GM18507 (cell line): ENCODE data around the gene PORCN.
"Not testable (repeated sequence)": the region's sequence is repeated elsewhere in the genome, so short reads cannot be mapped to it uniquely, and the experiment has no call there.

Source experiments
- DNase-seq: peaks from one replicate; pipeline ENCODE4 v3.0.0; 2011; ENCODE audit warnings: low read depth; ENCODE audit not compliant: insufficient read length; ENCODE audit errors: extremely low spot score
- FAIRE-seq: peaks from 2 replicates; lab custom pipeline; 2011; peaks lifted over from hg19 to GRCh38; lab: Jason Lieb, UNC

The PORCN gene

GRCh38 chrX:48507246-48507645, 1.5 kb upstream of the PORCN start:
- no peak for FAIRE-seq
- DNase-seq = no peak

- no peak for DNase-seq
- FAIRE-seq = peak; percentile 49
Observed at GRCh38 chrX:48509245-48509590, 426 bp downstream of the PORCN start.

GRCh38 chrX:48509619-48510018, 827 bp downstream of the PORCN start:
- no peak for DNase-seq
- no peak for FAIRE-seq

DNA sequence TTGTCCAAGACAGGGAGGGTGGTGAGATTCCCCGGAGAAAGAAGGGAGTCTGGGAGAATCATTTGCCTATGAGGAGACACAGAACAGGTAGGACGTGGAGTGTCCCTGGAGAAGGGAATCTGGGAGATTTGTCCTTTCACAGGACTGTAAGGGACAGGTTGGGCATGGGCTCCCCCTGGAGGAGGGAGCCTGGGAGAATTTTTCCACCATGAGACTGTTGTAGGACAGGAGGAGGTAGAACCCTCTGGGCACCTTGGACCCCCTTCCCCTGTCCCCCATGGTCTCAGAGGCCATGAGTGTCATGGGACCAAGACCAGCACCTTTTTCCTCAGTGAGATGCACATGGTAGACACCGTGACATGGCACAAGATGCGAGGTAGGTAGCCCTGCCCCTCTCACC, 2.8 kb downstream of the PORCN start:
- DNase-seq (no peak), FAIRE-seq (peak; percentile 67)

DNA sequence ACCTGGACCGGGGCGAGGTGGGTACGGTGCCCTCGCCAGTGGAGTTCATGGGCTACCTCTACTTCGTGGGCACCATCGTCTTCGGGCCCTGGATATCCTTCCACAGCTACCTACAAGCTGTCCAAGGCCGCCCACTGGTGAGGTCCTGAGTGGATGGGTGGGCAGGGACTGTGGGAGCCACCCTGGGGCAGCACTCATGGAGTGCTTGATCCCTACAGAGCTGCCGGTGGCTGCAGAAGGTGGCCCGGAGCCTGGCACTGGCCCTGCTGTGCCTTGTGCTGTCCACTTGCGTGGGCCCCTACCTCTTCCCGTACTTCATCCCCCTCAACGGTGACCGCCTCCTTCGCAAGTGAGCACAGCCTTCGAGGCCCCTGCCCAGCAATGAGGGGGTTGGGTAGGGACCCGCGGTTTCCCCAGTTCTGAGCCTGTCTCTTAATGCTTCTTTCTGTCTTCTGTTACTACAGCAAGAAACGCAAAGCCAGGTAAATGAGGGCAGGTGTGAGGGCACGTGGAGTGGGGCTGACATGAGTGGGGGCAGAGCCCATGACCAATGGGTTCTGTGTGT, 3.7 kb downstream of the PORCN start:
- FAIRE-seq (no peak), DNase-seq (no peak)

- FAIRE-seq = no peak
Observed at GRCh38 chrX:48513670-48514069, 4.9 kb downstream of the PORCN start.

GRCh38 chrX:48514126-48514806, 5.5 kb downstream of the PORCN start:
- FAIRE-seq = no peak

More at GRCh38 chrX:48513670-48514069, 4.9 kb downstream of the PORCN start:
- no peak for DNase-seq

GRCh38 chrX:48514868-48515460, 6.2 kb downstream of the PORCN start:
- DNase-seq (no peak), FAIRE-seq (no peak)

More at GRCh38 chrX:48514126-48514806, 5.5 kb downstream of the PORCN start:
- DNase-seq = no peak

- FAIRE-seq = no peak
- no peak for DNase-seq
Observed at GRCh38 chrX:48515842-48516241, 7.0 kb downstream of the PORCN start.

- no peak for DNase-seq
- FAIRE-seq = no peak
Observed at GRCh38 chrX:48516285-48516684, 7.5 kb downstream of the PORCN start.

DNA sequence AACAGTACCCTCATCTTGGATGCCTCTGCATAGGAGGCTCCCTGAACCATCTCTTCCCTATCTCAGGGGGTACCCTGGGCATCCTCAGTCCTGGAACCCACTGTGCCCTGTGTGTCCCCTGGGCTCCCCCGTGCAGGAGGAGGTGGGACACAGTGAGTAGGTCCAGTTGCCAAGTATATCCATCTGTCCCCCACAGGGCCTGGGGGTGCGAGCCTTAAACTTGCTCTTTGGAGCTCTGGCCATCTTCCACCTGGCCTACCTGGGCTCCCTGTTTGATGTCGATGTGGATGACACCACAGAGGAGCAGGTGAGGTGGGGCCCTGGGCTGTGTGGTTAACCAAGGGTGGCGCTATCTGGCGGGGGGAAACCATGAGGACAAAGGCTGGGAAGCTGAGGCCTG, 8.2 kb downstream of the PORCN start:
- DNase-seq (no peak), FAIRE-seq (no peak)

DNA sequence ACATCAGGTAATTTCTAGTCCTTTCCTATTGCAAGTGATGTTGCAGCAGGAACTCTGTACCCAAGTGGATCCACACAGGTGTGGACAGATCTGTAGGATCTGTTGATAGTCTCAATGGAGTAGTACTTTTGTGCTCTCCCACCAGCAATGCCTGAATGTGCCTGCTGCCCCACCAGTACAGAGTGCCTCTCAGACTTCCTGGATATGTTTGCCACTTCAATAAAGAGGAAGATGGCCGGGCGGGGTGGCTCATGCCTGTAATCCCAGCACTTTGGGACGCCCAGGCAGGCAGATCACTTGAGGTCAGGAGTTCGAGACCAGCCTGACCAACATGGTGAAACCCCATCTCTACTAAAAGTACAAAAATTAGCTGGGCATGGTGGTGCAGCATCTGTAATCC, 10.7 kb downstream of the PORCN start:
- not testable (repeated sequence) for DNase-seq, FAIRE-seq

DNA sequence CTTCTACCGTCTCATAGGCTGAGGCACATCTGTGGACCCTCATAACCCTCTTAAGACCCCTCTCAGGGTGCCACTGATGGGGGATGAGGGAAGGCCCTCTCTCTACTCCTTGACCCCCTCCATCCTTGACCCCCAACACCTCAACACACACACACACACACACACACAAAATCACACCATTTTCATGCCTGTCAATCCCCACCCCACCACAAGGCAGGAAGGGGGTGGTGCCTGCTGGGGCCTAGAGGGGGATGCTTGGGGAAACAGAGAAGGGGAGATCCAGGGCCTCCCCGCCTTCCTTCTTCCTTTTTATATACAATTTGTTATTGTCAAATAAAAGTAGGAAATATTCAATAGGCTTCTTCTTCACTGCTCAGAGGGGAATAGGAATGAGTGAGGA, 11.7 kb downstream of the PORCN start:
- no peak for FAIRE-seq
- no peak for DNase-seq

- no peak for FAIRE-seq
- no peak for DNase-seq
Observed at GRCh38 chrX:48520976-48521352, 12.2 kb downstream of the PORCN start.

GRCh38 chrX:48521353-48522243, 12.8 kb downstream of the PORCN start, which contains the start of gene EBP:
Gene EBP, plus strand, starts transcription at chrX:48521808. Its CDS starts 1,964 bp downstream, at chrX:48523772.
- FAIRE-seq = peak; percentile 98

GRCh38 chrX:48522291-48522690, 13.5 kb downstream of the PORCN start:
- FAIRE-seq (no peak), DNase-seq (no peak)

More at GRCh38 chrX:48521353-48522243, 12.8 kb downstream of the PORCN start, which contains the start of gene EBP:
- peak; percentile 77 for DNase-seq

DNA sequence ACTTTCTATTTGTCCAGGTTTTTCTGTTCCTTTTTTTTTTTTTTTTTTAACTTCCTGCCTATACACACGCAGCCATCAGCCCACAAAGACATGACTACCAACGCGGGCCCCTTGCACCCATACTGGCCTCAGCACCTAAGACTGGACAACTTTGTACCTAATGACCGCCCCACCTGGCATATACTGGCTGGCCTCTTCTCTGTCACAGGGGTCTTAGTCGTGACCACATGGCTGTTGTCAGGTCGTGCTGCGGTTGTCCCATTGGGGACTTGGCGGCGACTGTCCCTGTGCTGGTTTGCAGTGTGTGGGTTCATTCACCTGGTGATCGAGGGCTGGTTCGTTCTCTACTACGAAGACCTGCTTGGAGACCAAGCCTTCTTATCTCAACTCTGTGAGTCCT, 14.9 kb downstream of the PORCN start:
- no peak for FAIRE-seq

DNA sequence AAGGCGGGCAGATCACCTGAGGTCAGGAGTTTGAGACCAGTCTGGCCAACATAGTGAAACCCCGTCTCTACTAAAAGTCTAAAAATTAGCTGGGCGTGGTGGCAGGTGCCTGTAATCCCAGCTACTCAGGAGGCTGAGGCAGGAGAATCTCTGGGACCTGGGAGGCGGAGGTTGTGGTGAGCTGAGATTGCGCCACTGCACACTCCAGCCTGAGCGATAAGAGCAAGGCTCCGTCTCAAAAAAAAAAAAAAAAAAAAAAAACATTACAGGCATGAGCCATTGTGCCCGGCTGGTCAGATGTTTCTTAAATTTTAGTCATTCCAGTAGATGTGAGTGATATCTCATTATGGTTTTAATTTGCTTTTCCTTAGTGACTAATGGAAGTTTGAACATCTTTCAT, 17.1 kb downstream of the PORCN start:
- not testable (repeated sequence) for DNase-seq

More for the DNA sequence above, 14.9 kb downstream of the PORCN start:
- DNase-seq = no peak

DNA sequence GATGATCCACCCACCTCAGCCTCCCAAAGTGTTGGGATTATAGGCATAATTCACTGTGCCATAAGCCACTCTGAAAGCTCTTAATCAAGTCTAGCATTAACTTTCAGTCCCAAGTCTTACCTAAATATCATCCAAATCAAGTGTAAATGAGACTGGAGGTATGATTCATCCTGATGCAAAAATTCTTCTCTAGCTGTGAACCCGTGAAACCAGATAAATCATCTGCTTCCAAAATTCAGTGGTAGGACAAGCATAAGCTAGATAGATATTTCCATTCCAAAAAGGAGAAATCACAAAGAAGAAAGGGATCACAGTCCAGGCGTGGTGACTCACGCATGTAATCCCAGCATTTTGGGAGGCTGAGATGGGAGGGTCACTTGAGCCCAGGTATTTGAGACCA, 21.9 kb downstream of the PORCN start:
- FAIRE-seq = no peak
- no peak for DNase-seq

More for the DNA sequence above, 17.1 kb downstream of the PORCN start:
- FAIRE-seq = not testable (repeated sequence)
